Activated T-cell treated with anti-CD3 and anti-CD28 coated beads, Interleukin-2, amount 50 U/mL, for 48 hours (primary cell): Measurements from ENCODE around the gene LINC00237.
A peak's percentile ranks its signal among the peaks of the same experiment; 100 is the strongest.

Experiments
- DNase-seq, 2 experiments: peaks; one replicate each; pipeline ENCODE4 v3.0.0-alpha.2; 2020

Gene LINC00237

GRCh38 chr20:21106171-21107017, at the start of gene LINC00237:
Gene LINC00237 (minus strand): TSS chr20:21106358.
- no peak for DNase-seq

GRCh38 chr20:21155268-21155667, 49.1 kb upstream of the LINC00237 start:
- DNase-seq = no peak

GRCh38 chr20:21154692-21155091, 48.5 kb upstream of the LINC00237 start:
- no peak for DNase-seq

GRCh38 chr20:21151791-21152190, 45.6 kb upstream of the LINC00237 start:
- no peak for DNase-seq

GRCh38 chr20:21149344-21149743, 43.2 kb upstream of the LINC00237 start:
- DNase-seq = no peak

- DNase-seq = no peak
Measured at GRCh38 chr20:21147593-21147992, 41.4 kb upstream of the LINC00237 start.

- DNase-seq = no peak
Measured at GRCh38 chr20:21146215-21146614, 40.1 kb upstream of the LINC00237 start.

GRCh38 chr20:21145424-21145823, 39.3 kb upstream of the LINC00237 start:
- no peak for DNase-seq

DNA sequence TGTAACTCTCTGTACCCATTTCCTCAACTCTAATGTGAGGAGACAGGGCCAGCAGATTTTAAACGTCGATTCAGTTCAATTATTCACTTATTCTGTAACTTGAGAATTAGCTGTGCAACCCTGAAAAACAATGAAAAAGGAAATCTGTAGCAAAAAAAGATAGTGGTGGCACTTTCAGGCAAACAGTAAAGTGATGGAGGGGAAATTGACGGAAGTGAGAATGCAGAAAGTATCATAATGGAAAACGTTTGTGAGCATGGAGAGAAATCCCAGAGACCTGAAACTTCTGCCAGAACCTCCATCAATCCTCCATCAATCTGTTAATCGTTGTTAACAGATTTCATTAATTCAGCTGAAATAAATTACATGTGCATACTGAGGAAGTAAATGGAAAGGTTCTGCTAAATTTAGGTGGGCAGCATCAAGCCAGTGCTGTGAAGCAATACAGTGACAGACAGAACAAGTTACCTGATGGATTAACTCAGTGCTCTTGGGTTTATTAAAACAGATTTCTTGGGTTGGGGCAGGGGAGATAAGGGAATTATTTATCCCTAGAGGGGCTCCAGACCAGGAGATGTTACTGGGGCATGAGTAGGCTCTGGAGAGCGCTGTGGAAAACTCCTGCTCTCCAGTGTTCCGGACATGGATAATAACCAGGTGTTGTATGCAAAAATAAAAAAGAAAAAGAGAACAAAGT, 37.2 kb upstream of the LINC00237 start:
- no peak for DNase-seq

- DNase-seq = no peak
Measured at GRCh38 chr20:21141825-21142224, 35.7 kb upstream of the LINC00237 start.

GRCh38 chr20:21139881-21140566, 33.9 kb upstream of the LINC00237 start:
- DNase-seq = no peak

DNA sequence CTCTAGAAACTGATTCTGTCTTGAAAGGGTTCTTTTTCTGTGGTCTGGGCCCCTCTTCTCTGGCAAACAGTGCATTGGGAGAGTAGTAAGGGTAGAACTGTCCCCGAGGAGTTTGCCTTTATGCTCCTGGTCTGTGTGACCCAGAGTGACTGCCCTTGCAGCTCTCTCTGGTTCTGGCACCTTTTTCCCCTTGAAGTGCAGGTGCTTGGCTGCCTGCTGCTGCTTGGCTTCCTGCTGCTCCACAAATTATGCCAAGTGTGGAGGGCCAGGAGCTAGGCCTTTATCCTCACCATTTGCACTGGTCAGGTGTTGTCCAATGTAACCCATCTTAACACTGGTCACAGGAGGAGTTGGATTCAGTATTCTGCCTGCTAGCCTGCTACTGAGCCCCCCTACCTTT, 30.9 kb upstream of the LINC00237 start:
- DNase-seq = no peak

- DNase-seq = no peak
Measured at GRCh38 chr20:21136015-21136732, 30.0 kb upstream of the LINC00237 start.

DNA sequence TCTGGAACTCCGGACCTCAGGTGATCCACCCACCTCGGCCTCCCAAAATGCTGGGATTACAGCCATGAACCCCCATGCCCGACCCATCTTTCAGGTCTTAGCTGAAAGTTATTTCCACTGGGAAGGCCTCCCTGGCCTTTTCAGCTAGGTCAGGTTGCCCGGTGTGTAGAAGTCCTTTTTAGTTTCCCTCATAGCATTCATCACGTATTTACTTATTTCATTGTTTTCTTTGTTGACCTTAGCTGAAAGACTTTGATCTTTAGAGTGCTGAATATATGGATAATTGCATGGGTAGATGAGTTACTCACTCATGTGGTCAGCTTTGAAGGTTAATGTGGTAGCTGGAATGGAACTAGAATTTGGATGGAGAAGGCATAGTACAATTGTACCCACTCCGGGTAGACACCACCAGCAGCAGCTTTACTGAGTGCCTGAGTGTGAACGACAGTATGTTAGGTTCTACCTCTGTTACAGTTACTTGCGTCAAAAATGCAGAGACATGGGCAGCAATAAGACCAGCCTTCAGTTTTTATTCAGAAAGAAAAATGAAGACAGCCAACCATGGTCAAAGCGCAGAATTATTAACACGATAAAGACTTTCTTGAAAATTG, 28.8 kb upstream of the LINC00237 start:
- no peak for DNase-seq

DNA sequence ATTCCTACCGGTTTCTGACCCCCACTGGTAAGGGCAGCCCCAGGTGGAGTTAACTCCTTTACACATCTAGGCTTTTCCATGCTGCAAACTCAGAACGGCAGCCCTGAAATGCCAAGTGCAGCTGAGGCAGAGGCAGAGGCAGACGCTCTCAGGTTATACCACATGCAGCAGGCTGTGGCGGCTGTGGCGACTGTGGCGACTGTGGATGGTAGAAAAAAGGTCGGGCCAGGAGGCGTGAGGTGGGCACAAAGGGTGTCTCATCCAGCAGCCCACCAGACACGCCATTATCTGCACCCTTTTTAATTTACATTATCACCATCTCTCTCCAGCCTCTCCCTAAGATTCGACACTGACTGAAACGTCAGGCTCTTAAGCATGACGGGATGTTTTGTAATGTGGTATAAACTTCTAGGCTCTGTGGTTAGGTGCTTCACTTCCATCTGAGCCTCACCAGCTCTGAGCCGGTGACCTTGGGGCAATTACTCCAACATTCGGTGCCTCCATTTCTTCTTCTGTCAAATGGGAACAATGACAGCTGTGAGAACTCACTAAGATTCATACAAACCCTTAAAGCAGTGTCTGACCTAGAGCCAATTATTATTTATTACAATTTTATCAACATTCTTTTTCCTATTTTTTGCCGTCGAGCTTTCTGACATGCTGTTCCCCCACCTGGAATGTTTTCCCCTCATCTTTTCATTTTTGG, 27.9 kb upstream of the LINC00237 start:
- DNase-seq = no peak

DNA sequence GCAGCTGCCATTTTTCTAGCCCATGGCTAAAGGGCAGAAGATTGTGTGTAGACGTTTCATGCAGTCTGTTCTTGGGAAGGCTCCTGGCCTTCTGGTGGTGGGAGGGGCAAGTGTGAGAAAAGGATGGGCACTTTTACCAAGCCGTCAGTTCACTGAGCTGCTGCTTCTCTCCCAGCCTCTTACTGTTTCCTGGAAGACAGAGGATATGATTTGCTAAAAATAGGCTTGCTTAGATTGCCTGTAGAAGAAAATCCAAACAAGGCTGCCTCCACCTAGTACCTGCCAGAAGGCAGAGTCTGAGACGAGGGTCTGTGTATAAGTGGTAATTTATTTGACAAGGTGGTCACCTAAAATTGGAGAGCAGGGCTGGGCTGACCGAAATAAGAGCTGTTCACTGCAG, 27.2 kb upstream of the LINC00237 start:
- DNase-seq = no peak

- DNase-seq = no peak
Measured at GRCh38 chr20:21129861-21130260, 23.7 kb upstream of the LINC00237 start.

DNA sequence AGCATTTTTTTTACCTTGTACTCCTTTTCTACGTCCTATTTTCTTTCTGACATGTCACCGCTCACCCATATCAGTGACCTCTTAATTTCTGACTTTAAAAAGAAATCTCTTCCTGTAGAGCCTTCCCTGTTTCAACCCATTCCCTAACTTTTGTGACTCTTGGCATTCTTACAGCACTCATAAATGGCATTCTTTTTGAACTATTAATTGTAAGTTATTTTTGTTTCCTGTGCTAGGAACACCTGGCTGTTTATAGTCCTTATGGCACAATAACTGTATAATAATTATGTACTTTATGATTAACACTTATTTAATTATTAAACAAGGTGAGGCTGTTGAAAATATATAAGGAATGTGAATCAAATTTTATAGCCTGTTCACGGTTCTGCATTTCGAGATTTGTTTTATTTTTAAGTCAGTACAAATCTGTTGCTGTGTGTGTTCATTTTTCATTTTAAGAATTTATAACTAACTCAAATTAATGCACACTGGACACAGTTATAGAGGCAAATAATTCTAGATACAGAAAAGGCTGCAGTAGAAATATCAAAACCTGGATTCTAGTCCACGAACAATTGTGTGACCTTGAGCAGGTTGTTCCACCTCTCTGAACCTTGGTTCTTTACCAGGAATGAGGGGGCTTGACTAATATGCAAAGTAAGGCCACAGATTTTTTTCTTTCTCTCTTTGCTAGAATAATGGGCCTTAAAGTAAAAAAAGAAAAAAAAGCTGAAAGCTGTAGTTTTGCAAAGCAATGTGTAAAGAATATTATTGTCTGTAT, 21.2 kb upstream of the LINC00237 start:
- no peak for DNase-seq

DNA sequence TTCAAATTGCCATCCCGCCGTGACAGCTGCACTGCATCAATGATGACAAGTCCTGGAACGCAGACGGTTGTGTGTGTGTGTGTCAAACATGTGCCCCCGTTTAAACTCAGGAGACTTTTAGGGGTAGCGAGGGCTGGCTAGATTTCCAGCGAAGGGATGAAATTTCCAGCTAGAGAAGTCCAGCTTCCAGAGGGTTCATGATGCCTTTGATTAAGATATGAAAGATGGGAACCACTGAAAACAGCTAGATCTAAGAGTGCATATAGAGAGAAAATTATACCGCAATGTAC, 20.4 kb upstream of the LINC00237 start:
- no peak for DNase-seq

DNA sequence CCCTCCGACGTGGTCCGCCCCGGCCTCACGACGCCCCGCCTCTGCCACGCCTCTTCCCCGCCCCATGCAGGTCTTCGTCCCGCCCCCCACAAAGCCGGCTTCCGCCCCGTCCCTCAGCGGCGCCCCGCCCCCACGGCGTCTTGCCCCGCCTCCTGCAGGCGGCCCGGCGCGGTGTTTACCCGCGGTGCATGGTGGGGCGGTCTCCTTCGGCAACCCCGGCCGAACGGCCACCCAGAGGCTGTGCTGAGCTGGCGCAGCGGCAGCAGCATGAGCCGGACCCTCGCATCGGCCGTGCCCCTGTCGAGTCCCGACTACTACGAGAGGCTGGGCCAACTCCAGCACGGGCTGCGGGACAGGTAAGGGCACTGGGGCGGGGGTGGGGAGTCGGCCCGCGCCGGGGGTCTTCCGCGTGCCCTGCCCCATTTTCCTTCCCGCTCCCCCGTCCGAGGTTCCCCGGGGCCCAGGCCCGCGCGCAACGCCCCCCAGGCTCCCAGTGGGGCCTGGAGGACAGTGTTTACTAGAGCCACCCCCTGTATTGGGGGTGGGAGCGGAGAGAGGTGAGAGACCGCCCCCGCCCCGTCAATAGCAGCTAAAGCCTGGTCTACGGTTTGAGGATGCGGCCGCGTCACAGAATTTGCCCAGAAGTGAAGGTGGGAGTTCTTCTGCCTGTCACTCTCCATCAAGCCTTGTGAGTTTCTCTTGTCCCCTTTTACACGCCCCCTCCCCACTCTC, 19.9 kb upstream of the LINC00237 start, which contains the start of gene KIZ:
KIZ (plus strand) TSS at position 234 of the 732 bp plus-strand sequence; CDS start at position 268, 34 bp downstream.
- peak; percentile 98 to 99 for DNase-seq
